Subcutaneous abdominal adipose tissue (tissue), 5 donors: ENCODE data around the gene ICAM1.
A peak's percentile ranks its signal among the peaks of the same experiment; 100 is the strongest.

Experiments
- H3K27ac ChIP-seq: one replicate; pipeline ENCODE4 v1.7.0; 2013; ENCODE audit warnings: low read depth, mild to moderate bottlenecking, inconsistent platforms, low read length, moderate library complexity
- H3K27me3 ChIP-seq, 5 donors: one replicate each; pipeline ENCODE4 v1.7.0; 2013; ENCODE audit warnings: low read length in 5 of 5, inconsistent platforms in 1 of 5; ENCODE audit not compliant: control insufficient read depth in 5 of 5, insufficient read depth in 4 of 5
- H3K36me3 ChIP-seq, 5 donors: one replicate each; pipeline ENCODE4 v1.7.0; 2013; ENCODE audit warnings: low read length in 5 of 5; ENCODE audit not compliant: control insufficient read depth in 5 of 5, insufficient read depth in 5 of 5
- H3K4me1 ChIP-seq, 5 donors: one replicate each; pipeline ENCODE4 v1.7.0; 2013; ENCODE audit warnings: low read length in 5 of 5, mild to moderate bottlenecking in 3 of 5, moderate library complexity in 1 of 5; ENCODE audit not compliant: control insufficient read depth in 5 of 5, insufficient read depth in 5 of 5
- H3K4me3 ChIP-seq, 5 donors: one replicate each; pipeline ENCODE4 v1.7.0; 2013; ENCODE audit warnings: low read length in 5 of 5, low read depth in 1 of 5
- H3K9ac ChIP-seq, 5 donors: one replicate each; pipeline ENCODE4 v1.7.0; 2013; ENCODE audit warnings: low read length in 5 of 5, mild to moderate bottlenecking in 4 of 5, moderate library complexity in 3 of 5
- H3K9me3 ChIP-seq, 5 donors: one replicate each; pipeline ENCODE4 v1.7.0; 2013; ENCODE audit warnings: low read length in 5 of 5; ENCODE audit not compliant: control insufficient read depth in 5 of 5
- donor health status: healthy.
- donor health status: healthy.
- donor health status: healthy.
- donor health status: healthy.
- donor health status: healthy.

The ICAM1 gene

GRCh38 chr19:10270616-10271394 is at the start of gene ICAM1:
Gene ICAM1, plus strand, starts transcription at chr19:10271120. Its CDS starts 40 bp downstream, at chr19:10271160.
- Histone ChIP-seq H3K4me1 (peaks cover 21 to 57% (median 35%) of the 10 kb centered on the region in 5 donors), H3K27me3 (peaks cover 0 to 20% (median 0%) of the 10 kb centered on the region in 5 donors), H3K36me3 (peaks cover 0 to 13% (median 9%) of the 10 kb centered on the region in 5 donors), H3K4me3 (peak within 1 kb of the TSS; percentile 61 to 82 (median 78)), H3K27ac (peak within 1 kb of the TSS; percentile 88), H3K9me3 (peaks cover 0 to 3% (median 0%) of the 10 kb centered on the region in 5 donors), H3K9ac (peak within 1 kb of the TSS; percentile 70 to 87 (median 83))

- Histone ChIP-seq H3K27ac (no peak overlapping the region), H3K4me3 (no peak overlapping the region), H3K27me3 (peaks cover 0 to 11% (median 3%) of the 10 kb centered on the region in 5 donors), H3K9ac (no peak overlapping the region), H3K4me1 (peaks cover 0 to 19% (median 4%) of the 10 kb centered on the region in 5 donors), H3K9me3 (no peaks in the 10 kb centered on the region), H3K36me3 (peaks cover 0 to 19% (median 12%) of the 10 kb centered on the region in 5 donors)
Observed at GRCh38 chr19:10222201-10222890, 48.6 kb upstream of the ICAM1 start.

- Histone ChIP-seq H3K36me3 (peaks cover 0 to 19% (median 12%) of the 10 kb centered on the region in 5 donors), H3K9me3 (no peaks in the 10 kb centered on the region)
Observed at GRCh38 chr19:10223488-10224213, 47.3 kb upstream of the ICAM1 start.

GRCh38 chr19:10224337-10224736 is 46.6 kb upstream of the ICAM1 start:
- Histone ChIP-seq H3K9me3 (no peaks in the 10 kb centered on the region), H3K27ac (no peak overlapping the region), H3K27me3 (peaks cover 0 to 15% (median 7%) of the 10 kb centered on the region in 5 donors), H3K4me3 (no peak overlapping the region), H3K4me1 (peaks cover 0 to 34% (median 7%) of the 10 kb centered on the region in 5 donors), H3K36me3 (peaks cover 0 to 19% (median 12%) of the 10 kb centered on the region in 5 donors), H3K9ac (no peak overlapping the region)

More at GRCh38 chr19:10223488-10224213, 47.3 kb upstream of the ICAM1 start:
- Histone ChIP-seq H3K4me3 (no peak overlapping the region), H3K9ac (no peak overlapping the region), H3K27me3 (peaks cover 0 to 15% (median 7%) of the 10 kb centered on the region in 5 donors), H3K27ac (no peak overlapping the region), H3K4me1 (peaks cover 0 to 30% (median 7%) of the 10 kb centered on the region in 5 donors)

- peak overlapping the region; percentile 58 for H3K27ac ChIP-seq
- peaks cover 0 to 21% (median 11%) of the 10 kb centered on the region in 5 donors for H3K27me3 ChIP-seq
- H3K4me3 ChIP-seq, result no peak overlapping the region
- no peaks in the 10 kb centered on the region for H3K9me3 ChIP-seq
- H3K4me1 ChIP-seq, result peaks cover 4 to 51% (median 23%) of the 10 kb centered on the region in 5 donors
- H3K36me3 ChIP-seq, result peaks cover 0 to 19% (median 11%) of the 10 kb centered on the region in 5 donors
- no peak overlapping the region for H3K9ac ChIP-seq
Observed at GRCh38 chr19:10226021-10226375, 44.9 kb upstream of the ICAM1 start.

- no peak overlapping the region for H3K4me3 ChIP-seq
- H3K9ac ChIP-seq, result no peak overlapping the region
- H3K27ac ChIP-seq, result peak overlapping the region; percentile 58
- peaks cover 0 to 21% (median 8%) of the 10 kb centered on the region in 5 donors for H3K27me3 ChIP-seq
- peaks cover 0 to 19% (median 11%) of the 10 kb centered on the region in 5 donors for H3K36me3 ChIP-seq
- peaks cover 5 to 53% (median 25%) of the 10 kb centered on the region in 5 donors for H3K4me1 ChIP-seq
- H3K9me3 ChIP-seq, result no peaks in the 10 kb centered on the region
Observed at GRCh38 chr19:10226376-10227025, 44.4 kb upstream of the ICAM1 start.

- Histone ChIP-seq H3K27me3 (peaks cover 0 to 21% (median 8%) of the 10 kb centered on the region in 5 donors), H3K4me3 (peak overlapping the region in 3 of 5 donors; percentile 17 to 29 (median 20)), H3K36me3 (peaks cover 0 to 19% (median 11%) of the 10 kb centered on the region in 5 donors), H3K27ac (peak overlapping the region; percentile 37), H3K9ac (peak overlapping the region in 1 of 5 donors; percentile 6), H3K9me3 (no peaks in the 10 kb centered on the region), H3K4me1 (peaks cover 6 to 53% (median 29%) of the 10 kb centered on the region in 5 donors)
Observed at GRCh38 chr19:10227026-10227971, 43.6 kb upstream of the ICAM1 start.

- H3K27me3 ChIP-seq, result peaks cover 0 to 21% (median 8%) of the 10 kb centered on the region in 5 donors
- H3K9ac ChIP-seq, result peak overlapping the region in 1 of 5 donors; percentile 23
- peaks cover 0 to 13% (median 11%) of the 10 kb centered on the region in 5 donors for H3K36me3 ChIP-seq
- peaks cover 6 to 49% (median 29%) of the 10 kb centered on the region in 5 donors for H3K4me1 ChIP-seq
- H3K27ac ChIP-seq, result no peak overlapping the region
- H3K4me3 ChIP-seq, result peak overlapping the region in 1 of 5 donors; percentile 17
- H3K9me3 ChIP-seq, result no peaks in the 10 kb centered on the region
Observed at GRCh38 chr19:10228393-10228792, 42.5 kb upstream of the ICAM1 start.
